Endodermal cell (in vitro differentiated cells): ENCODE results near the gene VWA8. TPM values are rescaled to one million over a fixed set of nuclear protein-coding genes. Genes with fewer than 3 reads are reported as not detected.

Experiments
- DNase-seq: peaks from one replicate; pipeline ENCODE4 v3.0.0-alpha.2; 2017
- H3K27ac ChIP-seq: 2 replicates; pipeline ENCODE4 v1.5.1; 2013; ENCODE audit warnings: mild to moderate bottlenecking, low read depth, low read length, moderate library complexity
- H3K27me3 ChIP-seq: 2 replicates; pipeline ENCODE4 v1.6.1; 2013; ENCODE audit warnings: mild to moderate bottlenecking, low read length, moderate library complexity; ENCODE audit not compliant: insufficient read depth, control insufficient read depth, poor library complexity, severe bottlenecking
- H3K36me3 ChIP-seq: 2 replicates; pipeline ENCODE4 v1.7.0; 2013; ENCODE audit warnings: mild to moderate bottlenecking, low read length, moderate library complexity; ENCODE audit not compliant: control insufficient read depth, insufficient read depth
- H3K4me1 ChIP-seq: one replicate; pipeline ENCODE4 v1.7.0; 2013; ENCODE audit warnings: low read length; ENCODE audit not compliant: control insufficient read depth, insufficient read depth
- H3K4me3 ChIP-seq: 2 replicates; pipeline ENCODE4 v1.5.1; 2013; ENCODE audit warnings: mild to moderate bottlenecking, low read length, moderate library complexity
- H3K9ac ChIP-seq: 2 replicates; pipeline ENCODE4 v1.6.1; 2013; ENCODE audit warnings: mild to moderate bottlenecking, low read length, moderate library complexity; ENCODE audit not compliant: poor library complexity, severe bottlenecking; ENCODE audit errors: extremely low read depth
- H3K9me3 ChIP-seq: 2 replicates; pipeline ENCODE4 v1.6.1; 2013; ENCODE audit warnings: mild to moderate bottlenecking, low read length, moderate library complexity; ENCODE audit not compliant: control insufficient read depth
- H3K27ac Mint-ChIP-seq: 2 replicates; pipeline ENCODE4 v1.8.0; 2020; ENCODE audit warnings: mixed read lengths
- H3K27me3 Mint-ChIP-seq: 2 replicates; pipeline ENCODE4 v1.8.0; 2021; ENCODE audit warnings: mild to moderate bottlenecking, mixed read lengths; ENCODE audit not compliant: insufficient read depth
- H3K36me3 Mint-ChIP-seq: 2 replicates; pipeline ENCODE4 v1.8.0; 2020; ENCODE audit warnings: low read depth, mixed read lengths
- H3K4me1 Mint-ChIP-seq: 2 replicates; pipeline ENCODE4 v1.8.0; 2020; ENCODE audit warnings: mixed read lengths
- H3K4me3 Mint-ChIP-seq: 2 replicates; pipeline ENCODE4 v1.8.0; 2020; ENCODE audit warnings: mild to moderate bottlenecking, moderate library complexity, mixed read lengths
- H3K9me3 Mint-ChIP-seq: 2 replicates; pipeline ENCODE4 v1.8.0; 2020; ENCODE audit warnings: mild to moderate bottlenecking, mixed read lengths
- WGBS, 2 experiments: methylation state at CpG; one replicate each; pipeline versions ENCODE4 v1.1.5 to v1.1.7; 2013; ENCODE audit warnings: missing lambda C conversion rate in 2 of 2, mixed read lengths in 1 of 2; ENCODE audit not compliant: insufficient coverage in 1 of 2, insufficient read length in 1 of 2; 5-methylcytosine and 5-hydroxymethylcytosine counted together
- total RNA-seq, 2 donors: library from RNA; stranded (reverse); fragmentation: NEBNext Ultra II Directional in 1 of 2; extraction: Animal tissue kit (Norgen Biotek cat#: 25700) in 1 of 2; gene quantifications; 2 replicates in 1 of 2; 3 replicates in 1 of 2; pipeline ENCODE4 v1.2.1, GENCODE V29; 2021
- TF ChIP-seq, protein P1 (sequence below): fragments of 200-600 bp; sonication (generic); conservative IDR thresholded peaks from 2 replicates; pipeline ENCODE4 v1.5.0; 2021; ENCODE audit warnings: antibody characterized with exemption, mild to moderate bottlenecking

VWA8 gene
- total RNA-seq, 2 donors from 2014 or later, result 24.6 to 25.6 TPM

DNA sequence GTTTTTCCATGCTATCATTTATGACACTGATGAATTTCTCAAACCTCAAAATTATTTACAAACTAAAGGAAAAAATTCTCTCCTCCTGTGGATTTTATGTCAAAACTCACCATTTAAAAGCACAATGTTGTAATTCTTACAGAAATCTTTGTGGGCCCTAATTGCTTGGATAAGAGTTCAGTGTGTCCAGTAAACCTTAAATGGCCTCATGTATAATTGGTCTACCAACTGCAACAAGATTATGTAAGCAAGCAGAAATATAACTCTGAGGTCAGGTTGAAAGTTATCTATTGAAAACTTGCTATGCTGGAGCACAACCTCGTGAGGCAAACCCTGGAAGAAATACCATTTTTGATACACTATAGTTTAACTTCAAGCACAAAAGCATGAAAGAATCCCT, 22.0 kb downstream of the VWA8 start:
- Histone ChIP-seq H3K9ac (no peak overlapping the region), H3K9me3 (no peaks in the 10 kb centered on the region), H3K36me3 (no peaks in the 10 kb centered on the region), H3K4me1 (no peaks in the 10 kb centered on the region), H3K27ac (no peak overlapping the region), H3K4me3 (no peak overlapping the region), H3K27me3 (no peaks in the 10 kb centered on the region)
- Mint-ChIP-seq H3K9me3 (no peaks in the 10 kb centered on the region), H3K27ac (no peak overlapping the region), H3K4me3 (no peak overlapping the region), H3K27me3 (no peaks in the 10 kb centered on the region), H3K36me3 (peaks cover 4% of the 10 kb centered on the region), H3K4me1 (peaks cover 15% of the 10 kb centered on the region)
- TF ChIP-seq, protein P1, sequence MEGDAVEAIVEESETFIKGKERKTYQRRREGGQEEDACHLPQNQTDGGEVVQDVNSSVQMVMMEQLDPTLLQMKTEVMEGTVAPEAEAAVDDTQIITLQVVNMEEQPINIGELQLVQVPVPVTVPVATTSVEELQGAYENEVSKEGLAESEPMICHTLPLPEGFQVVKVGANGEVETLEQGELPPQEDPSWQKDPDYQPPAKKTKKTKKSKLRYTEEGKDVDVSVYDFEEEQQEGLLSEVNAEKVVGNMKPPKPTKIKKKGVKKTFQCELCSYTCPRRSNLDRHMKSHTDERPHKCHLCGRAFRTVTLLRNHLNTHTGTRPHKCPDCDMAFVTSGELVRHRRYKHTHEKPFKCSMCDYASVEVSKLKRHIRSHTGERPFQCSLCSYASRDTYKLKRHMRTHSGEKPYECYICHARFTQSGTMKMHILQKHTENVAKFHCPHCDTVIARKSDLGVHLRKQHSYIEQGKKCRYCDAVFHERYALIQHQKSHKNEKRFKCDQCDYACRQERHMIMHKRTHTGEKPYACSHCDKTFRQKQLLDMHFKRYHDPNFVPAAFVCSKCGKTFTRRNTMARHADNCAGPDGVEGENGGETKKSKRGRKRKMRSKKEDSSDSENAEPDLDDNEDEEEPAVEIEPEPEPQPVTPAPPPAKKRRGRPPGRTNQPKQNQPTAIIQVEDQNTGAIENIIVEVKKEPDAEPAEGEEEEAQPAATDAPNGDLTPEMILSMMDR, result no peak
- WGBS, 2 experiments, result 97% methylated on average over 1 of the region's 1 CpG; no CpG with 5 or more reads in 1 of the 2 experiments
- no peak for DNase-seq

DNA sequence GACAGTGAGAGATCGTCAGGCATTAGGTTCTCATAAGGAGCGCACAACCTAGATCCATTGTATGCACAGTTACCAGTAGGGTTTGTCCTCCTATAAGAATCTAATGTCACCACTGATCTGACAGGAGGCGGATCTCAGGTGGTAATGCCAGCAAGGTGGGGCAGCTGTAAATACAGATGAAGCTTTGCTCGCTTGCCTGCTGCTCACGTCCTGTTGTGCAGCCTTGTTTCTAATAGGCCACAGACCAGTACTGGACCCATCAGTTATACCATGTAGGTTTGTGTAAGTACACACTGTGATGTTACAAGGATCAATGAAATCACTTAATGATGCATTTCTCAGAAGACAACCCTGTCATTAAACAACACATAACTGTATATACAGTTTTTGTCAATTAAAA, 23.5 kb downstream of the VWA8 start:
- Mint-ChIP-seq H3K36me3 (peaks cover 8% of the 10 kb centered on the region), H3K27me3 (no peaks in the 10 kb centered on the region), H3K4me1 (peaks cover 11% of the 10 kb centered on the region), H3K4me3 (no peak overlapping the region), H3K27ac (no peak overlapping the region), H3K9me3 (no peaks in the 10 kb centered on the region)
- Histone ChIP-seq H3K27me3 (no peaks in the 10 kb centered on the region), H3K27ac (no peak overlapping the region), H3K36me3 (no peaks in the 10 kb centered on the region), H3K4me3 (no peak overlapping the region), H3K9me3 (no peaks in the 10 kb centered on the region), H3K4me1 (no peaks in the 10 kb centered on the region), H3K9ac (no peak overlapping the region)
- WGBS, 2 experiments, result 92 to 94% methylated on average over 2 to 5 of the region's 5 CpGs
- no peak for DNase-seq
- TF ChIP-seq, protein P1, result no peak

DNA sequence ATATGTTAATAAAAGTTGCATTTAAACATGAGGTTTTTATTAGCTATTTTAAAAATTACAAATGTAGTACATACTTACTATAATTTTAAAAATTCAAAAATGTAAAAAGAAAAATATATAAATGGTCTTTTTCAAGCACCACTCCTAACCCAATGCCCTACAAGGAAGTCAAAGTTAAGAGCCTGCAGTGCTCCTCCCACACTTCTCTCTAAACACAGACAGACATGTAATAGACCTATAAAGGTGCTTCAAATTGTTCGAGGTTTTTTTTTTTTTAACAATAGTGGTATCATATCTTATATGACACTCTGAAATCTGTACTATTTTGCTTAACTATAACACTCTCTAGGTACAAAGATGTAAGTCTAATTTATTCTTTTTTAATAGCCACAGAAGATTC, 25.4 kb downstream of the VWA8 start:
- Mint-ChIP-seq H3K9me3 (no peaks in the 10 kb centered on the region), H3K36me3 (peaks cover 11% of the 10 kb centered on the region), H3K4me1 (no peaks in the 10 kb centered on the region), H3K27me3 (no peaks in the 10 kb centered on the region), H3K4me3 (no peak overlapping the region), H3K27ac (no peak overlapping the region)
- Histone ChIP-seq H3K9me3 (no peaks in the 10 kb centered on the region), H3K27me3 (no peaks in the 10 kb centered on the region), H3K27ac (no peak overlapping the region), H3K36me3 (no peaks in the 10 kb centered on the region), H3K4me3 (no peak overlapping the region), H3K4me1 (no peaks in the 10 kb centered on the region), H3K9ac (no peak overlapping the region)
- no peak for DNase-seq
- TF ChIP-seq, protein P1, result no peak
- no CpG with 5 or more reads among the region's 1 CpG for WGBS, 2 experiments
